ENCODE measurements around the gene LGALS7B. TPM values are rescaled to one million over a fixed set of nuclear protein-coding genes. Genes with fewer than 3 reads are reported as not detected.

Gene LGALS7B
- not detected for total RNA-seq (2013)
- polyA plus RNA-seq (not detected), polyA minus RNA-seq (not detected in 2 replicates), total RNA-seq (0 reads per million in 11 experiments)

DNA sequence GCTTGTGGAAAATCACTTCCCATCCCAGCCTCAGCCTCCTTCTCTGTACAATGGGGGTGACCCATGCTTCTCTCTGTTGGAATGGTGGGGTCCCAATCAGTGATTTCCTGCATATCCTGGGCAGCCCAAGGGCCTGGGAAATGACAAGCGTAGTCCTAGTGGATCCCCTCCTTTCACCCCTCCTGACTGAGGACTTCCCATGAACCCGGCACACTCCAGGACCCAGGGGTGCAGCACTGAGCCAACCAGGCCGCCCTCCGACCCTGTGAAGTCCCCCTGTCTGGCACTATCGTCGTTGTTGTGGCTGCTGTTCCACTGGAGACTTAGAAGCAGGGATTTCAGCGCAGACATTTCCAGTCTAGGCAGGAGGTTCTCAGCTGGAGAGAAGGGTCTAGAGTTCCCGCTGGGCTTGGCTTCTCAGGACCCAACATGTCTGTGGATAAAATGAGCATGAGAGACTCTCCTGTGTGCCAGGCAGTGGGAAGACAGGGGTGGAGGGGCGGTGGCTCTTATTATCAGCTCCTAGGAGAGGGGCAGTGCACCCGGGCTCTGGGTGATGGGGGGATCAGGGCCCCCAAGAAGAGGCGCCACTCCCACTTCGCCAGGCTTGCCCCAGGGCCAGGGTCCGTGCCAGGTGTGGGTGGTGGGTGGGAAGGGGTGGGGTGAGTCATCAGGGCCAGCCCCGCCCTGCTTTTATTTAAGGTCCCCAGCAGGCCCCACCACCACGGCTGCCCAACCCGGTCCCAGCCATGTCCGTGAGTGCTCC lies at the start of gene LGALS7B:
Gene LGALS7B, plus strand, starts transcription at position 723 of the 766 bp plus-strand sequence. Its CDS starts 27 bp downstream, at position 750.
- Mint-ChIP-seq H3K27ac (no peak within 1 kb of the TSS), H3K9me3 (no peaks in the 10 kb centered on the region), H3K4me1 (peaks cover 7% of the 10 kb centered on the region), H3K36me3 (no peaks in the 10 kb centered on the region), H3K27me3 (ENCODE audit: low read depth in 3 of 3) (peaks cover 0 to 3% (median 0%) of the 10 kb centered on the region in 3 donors), H3K4me3 (no peak within 1 kb of the TSS)
- H3K36me3 ChIP-seq (replicated peaks in 1 of 2; ENCODE audit: control insufficient read depth in 1 of 2, insufficient read depth in 2 of 2, low read length in 2 of 2): no peaks in the 10 kb centered on the region
- TF ChIP-seq, protein P1, sequence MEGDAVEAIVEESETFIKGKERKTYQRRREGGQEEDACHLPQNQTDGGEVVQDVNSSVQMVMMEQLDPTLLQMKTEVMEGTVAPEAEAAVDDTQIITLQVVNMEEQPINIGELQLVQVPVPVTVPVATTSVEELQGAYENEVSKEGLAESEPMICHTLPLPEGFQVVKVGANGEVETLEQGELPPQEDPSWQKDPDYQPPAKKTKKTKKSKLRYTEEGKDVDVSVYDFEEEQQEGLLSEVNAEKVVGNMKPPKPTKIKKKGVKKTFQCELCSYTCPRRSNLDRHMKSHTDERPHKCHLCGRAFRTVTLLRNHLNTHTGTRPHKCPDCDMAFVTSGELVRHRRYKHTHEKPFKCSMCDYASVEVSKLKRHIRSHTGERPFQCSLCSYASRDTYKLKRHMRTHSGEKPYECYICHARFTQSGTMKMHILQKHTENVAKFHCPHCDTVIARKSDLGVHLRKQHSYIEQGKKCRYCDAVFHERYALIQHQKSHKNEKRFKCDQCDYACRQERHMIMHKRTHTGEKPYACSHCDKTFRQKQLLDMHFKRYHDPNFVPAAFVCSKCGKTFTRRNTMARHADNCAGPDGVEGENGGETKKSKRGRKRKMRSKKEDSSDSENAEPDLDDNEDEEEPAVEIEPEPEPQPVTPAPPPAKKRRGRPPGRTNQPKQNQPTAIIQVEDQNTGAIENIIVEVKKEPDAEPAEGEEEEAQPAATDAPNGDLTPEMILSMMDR (IDR thresholded peaks at IDR 0.05): no peak
- no peak within 1 kb of the TSS for H3K4me2 ChIP-seq (replicated peaks; ENCODE audit: extremely low read depth, low read length, poor library complexity, severe bottlenecking)
- DNase-seq: no peak
- no peaks in the 10 kb centered on the region for H3K79me2 ChIP-seq (ENCODE audit: insufficient read depth, low read length)
- H3K4me1 ChIP-seq (ENCODE audit: control insufficient read depth in 1 of 2, insufficient read depth in 2 of 2, low read length in 2 of 2): peaks cover 9% of the 10 kb centered on the region in 2 donors
- WGBS (ENCODE audit: insufficient coverage): 95% methylated on average over 8 of the region's 17 CpGs
- no peak within 1 kb of the TSS for H3K4me3 ChIP-seq (replicated peaks in 1 of 3; ENCODE audit: low read depth in 2 of 3, low read length in 3 of 3)
- no peaks in the 10 kb centered on the region for H3K9me3 ChIP-seq (replicated peaks in 1 of 2; ENCODE audit: control insufficient read depth in 1 of 2, insufficient read depth in 1 of 2, low read length in 2 of 2)
- H3K27me3 ChIP-seq (ENCODE audit: control insufficient read depth in 2 of 2, insufficient read depth in 2 of 2, low read length in 2 of 2): no peaks in the 10 kb centered on the region
- no peak within 1 kb of the TSS for H2AFZ ChIP-seq (ENCODE audit: insufficient read depth, low read depth, low read length, poor library complexity, severe bottlenecking)
- H4K20me1 ChIP-seq (ENCODE audit: insufficient read depth, low read length): no peaks in the 10 kb centered on the region
- intact Hi-C loops (cut with micrococcal nuclease): loop anchor here in 1 of 2 donors (2.0 kb wide), 1 partner anchor 20 kb away; no protein-coding TSS in a partner anchor
- no peak within 1 kb of the TSS for H3K9ac ChIP-seq (ENCODE audit: insufficient read depth, low read length, poor library complexity, severe bottlenecking)
- H3K27ac ChIP-seq (ENCODE audit: low read depth in 1 of 2, low read length in 2 of 2): no peak within 1 kb of the TSS

DNA sequence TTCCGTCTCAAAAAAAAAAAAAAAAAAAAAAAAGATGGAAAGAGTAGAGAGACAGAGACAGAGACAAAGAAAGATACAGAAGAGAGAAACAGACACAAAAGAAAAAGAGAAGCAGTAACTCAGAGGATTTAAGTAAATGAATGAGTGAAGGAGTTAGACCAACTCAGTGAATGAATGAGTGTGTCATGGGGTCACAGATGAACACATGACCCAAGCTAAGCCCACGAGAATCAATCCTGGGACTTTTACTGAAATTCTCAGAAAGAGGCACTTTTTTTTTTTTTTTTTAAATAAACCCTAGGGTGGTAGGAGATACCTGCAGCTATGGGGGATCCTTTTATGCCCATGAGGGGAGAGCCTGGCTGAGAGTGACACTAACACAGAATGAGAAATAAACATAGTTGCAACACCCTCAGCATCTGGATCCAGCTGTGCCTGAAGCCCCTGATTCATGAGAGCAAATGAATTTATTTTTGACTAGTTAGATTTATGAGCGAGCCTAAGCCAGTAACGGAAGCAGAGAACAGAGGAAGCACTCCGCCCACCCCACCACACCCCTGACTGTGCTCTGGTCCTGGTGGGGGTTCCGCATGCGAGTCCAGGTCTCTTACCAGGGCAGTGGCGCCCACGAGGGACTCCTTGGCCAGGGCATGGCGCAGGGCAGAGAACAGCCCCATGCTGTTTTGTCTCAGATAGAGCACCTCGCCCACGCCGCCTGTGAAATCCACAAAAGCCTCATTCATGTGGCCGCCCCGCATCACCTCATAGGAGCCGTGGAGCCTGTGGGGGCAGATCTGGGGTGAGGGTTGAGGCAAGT lies 49.4 kb upstream of the LGALS7B start:
- H3K9me3 Mint-ChIP-seq: peaks cover 0 to 5% (median 1%) of the 10 kb centered on the region in 7 donors
- H3K36me3 Mint-ChIP-seq: peaks cover 0 to 3% of the 10 kb centered on the region in 2 donors
- H3K27ac Mint-ChIP-seq: no peak overlapping the region
- H3K27me3 Mint-ChIP-seq (ENCODE audit: low read depth in 3 of 3): peaks cover 15 to 30% (median 15%) of the 10 kb centered on the region in 3 donors
- H3K9ac ChIP-seq (ENCODE audit: insufficient read depth, low read length, poor library complexity, severe bottlenecking): no peak overlapping the region
- intact Hi-C loops (cut with micrococcal nuclease): loop anchor here in 1 of 2 donors (10.0 kb wide), 1 partner anchor 185 kb away; no protein-coding TSS in a partner anchor
- H3K4me3 Mint-ChIP-seq: no peak overlapping the region
- no peaks in the 10 kb centered on the region for H3K9me3 ChIP-seq (replicated peaks in 1 of 2; ENCODE audit: control insufficient read depth in 1 of 2, insufficient read depth in 1 of 2, low read length in 2 of 2)
- H3K4me2 ChIP-seq (replicated peaks; ENCODE audit: extremely low read depth, low read length, poor library complexity, severe bottlenecking): no peak overlapping the region
- peaks cover 26% of the 10 kb centered on the region for H3K4me1 Mint-ChIP-seq
- peaks cover 0 to 13% of the 10 kb centered on the region in 2 donors for H3K27me3 ChIP-seq (ENCODE audit: control insufficient read depth in 2 of 2, insufficient read depth in 2 of 2, low read length in 2 of 2)
- peaks cover 22 to 34% of the 10 kb centered on the region in 2 donors for H3K4me1 ChIP-seq (ENCODE audit: control insufficient read depth in 1 of 2, insufficient read depth in 2 of 2, low read length in 2 of 2)
- TF ChIP-seq, protein P1 (IDR thresholded peaks at IDR 0.05): no peak
- H2AFZ ChIP-seq (ENCODE audit: insufficient read depth, low read depth, low read length, poor library complexity, severe bottlenecking): no peak overlapping the region
- WGBS (ENCODE audit: insufficient coverage): 89% methylated on average over 10 of the region's 16 CpGs
- no peaks in the 10 kb centered on the region for H4K20me1 ChIP-seq (ENCODE audit: insufficient read depth, low read length)
- H3K36me3 ChIP-seq (replicated peaks in 1 of 2; ENCODE audit: control insufficient read depth in 1 of 2, insufficient read depth in 2 of 2, low read length in 2 of 2): no peaks in the 10 kb centered on the region
- DNase-seq: no peak
- no peak overlapping the region for H3K4me3 ChIP-seq (replicated peaks in 1 of 3; ENCODE audit: low read depth in 2 of 3, low read length in 3 of 3)
- H3K79me2 ChIP-seq (ENCODE audit: insufficient read depth, low read length): no peaks in the 10 kb centered on the region
- no peak overlapping the region for H3K27ac ChIP-seq (ENCODE audit: low read depth in 1 of 2, low read length in 2 of 2)

Data from CD14-positive monocyte (primary cell).